Bronchial epithelial cell (primary cell): ENCODE data around the gene SHC1. TPM values are rescaled to one million over a fixed set of nuclear protein-coding genes. Genes with fewer than 3 reads are reported as not detected.

Experiments
- DNase-seq: peaks from one replicate; pipeline ENCODE4 v3.0.0-alpha.2; 2010; ENCODE audit warnings: low read depth
- FAIRE-seq: peaks from 2 replicates; lab custom pipeline; 2011; peaks lifted over from hg19 to GRCh38; lab: Jason Lieb, UNC
- H3K27me3 ChIP-seq: 2 replicates; pipeline ENCODE4 v1.5.1; 2011; ENCODE audit warnings: low read length; ENCODE audit not compliant: control insufficient read depth, insufficient read depth
- H3K36me3 ChIP-seq: 2 replicates; pipeline ENCODE4 v1.5.1; 2011; ENCODE audit warnings: low read length; ENCODE audit not compliant: control insufficient read depth, insufficient read depth
- H3K4me3 ChIP-seq: 2 replicates; pipeline ENCODE4 v1.5.1; 2011; ENCODE audit warnings: mild to moderate bottlenecking, low read depth, low read length, control low read depth
- total RNA-seq: library from RNA; depleted of rRNA; stranded (reverse); fragments of >200 nt; gene quantifications from 2 replicates; pipeline ENCODE4 v1.2.1, GENCODE V29; 2014
- TF ChIP-seq, protein P1 (sequence below): IDR thresholded peaks from 2 replicates; pipeline ENCODE4 v1.5.1; 2011; ENCODE audit warnings: mild to moderate bottlenecking, moderate library complexity, low read length, control low read depth, inconsistent platforms; ENCODE audit not compliant: insufficient read depth, severe bottlenecking

Gene SHC1
- total RNA-seq, 1 donor from 2014 or later: 216 TPM

DNA sequence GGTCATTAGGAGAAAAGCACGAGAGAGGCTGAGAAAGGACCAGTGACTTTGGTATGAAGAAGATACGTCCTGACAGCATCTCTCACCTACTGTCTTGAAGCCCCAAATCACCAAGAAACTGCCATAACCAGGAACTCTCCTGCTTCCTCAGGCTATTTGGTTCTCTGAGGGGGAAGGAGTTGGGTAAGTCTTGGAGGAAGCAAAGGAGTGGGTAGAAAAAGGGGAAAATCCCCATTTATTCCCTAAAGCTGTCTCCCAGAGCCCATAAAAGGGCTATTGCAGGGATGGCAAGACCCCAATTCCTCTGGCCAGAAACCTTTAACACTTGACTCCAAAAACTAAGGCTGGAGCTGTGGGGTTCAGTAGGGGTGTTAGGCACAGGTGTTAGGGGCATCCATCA lies 12.5 kb downstream of the SHC1 start:
- no peak for DNase-seq
- Histone ChIP-seq H3K27me3 (no peaks in the 10 kb centered on the region), H3K4me3 (no peak overlapping the region), H3K36me3 (peaks cover 4% of the 10 kb centered on the region)
- FAIRE-seq: no peak
- TF ChIP-seq, protein P1, sequence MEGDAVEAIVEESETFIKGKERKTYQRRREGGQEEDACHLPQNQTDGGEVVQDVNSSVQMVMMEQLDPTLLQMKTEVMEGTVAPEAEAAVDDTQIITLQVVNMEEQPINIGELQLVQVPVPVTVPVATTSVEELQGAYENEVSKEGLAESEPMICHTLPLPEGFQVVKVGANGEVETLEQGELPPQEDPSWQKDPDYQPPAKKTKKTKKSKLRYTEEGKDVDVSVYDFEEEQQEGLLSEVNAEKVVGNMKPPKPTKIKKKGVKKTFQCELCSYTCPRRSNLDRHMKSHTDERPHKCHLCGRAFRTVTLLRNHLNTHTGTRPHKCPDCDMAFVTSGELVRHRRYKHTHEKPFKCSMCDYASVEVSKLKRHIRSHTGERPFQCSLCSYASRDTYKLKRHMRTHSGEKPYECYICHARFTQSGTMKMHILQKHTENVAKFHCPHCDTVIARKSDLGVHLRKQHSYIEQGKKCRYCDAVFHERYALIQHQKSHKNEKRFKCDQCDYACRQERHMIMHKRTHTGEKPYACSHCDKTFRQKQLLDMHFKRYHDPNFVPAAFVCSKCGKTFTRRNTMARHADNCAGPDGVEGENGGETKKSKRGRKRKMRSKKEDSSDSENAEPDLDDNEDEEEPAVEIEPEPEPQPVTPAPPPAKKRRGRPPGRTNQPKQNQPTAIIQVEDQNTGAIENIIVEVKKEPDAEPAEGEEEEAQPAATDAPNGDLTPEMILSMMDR: no peak

DNA sequence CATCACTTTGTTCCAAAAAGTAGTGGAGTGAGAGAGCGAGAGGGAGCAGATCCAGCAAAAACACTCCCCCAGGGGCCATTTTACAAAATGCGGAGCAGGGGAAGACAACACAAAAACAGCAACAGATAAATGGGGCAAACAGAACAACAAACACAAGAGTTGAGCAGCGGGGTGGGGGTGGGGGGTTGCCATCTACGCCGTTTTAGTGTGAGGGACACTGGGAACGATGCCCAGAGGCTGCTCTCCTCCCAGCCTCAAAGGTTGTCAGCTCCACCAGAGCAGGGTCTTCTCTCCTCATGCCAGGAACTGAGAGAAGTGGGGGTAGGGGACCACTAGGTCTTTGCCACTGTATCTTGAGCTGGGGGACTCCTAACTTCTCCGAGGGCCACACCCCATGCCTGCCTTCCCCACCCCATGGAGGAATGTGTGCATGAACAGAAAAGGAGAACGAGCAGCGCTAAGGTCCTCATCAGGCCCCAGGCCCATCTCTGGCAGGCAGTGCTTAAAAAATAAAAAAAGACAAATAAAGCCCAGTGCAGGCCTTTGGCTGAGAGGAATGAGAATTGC lies 13.4 kb downstream of the SHC1 start:
- FAIRE-seq (no peak), DNase-seq (no peak)
- TF ChIP-seq, protein P1: no peak
- H3K27me3 ChIP-seq: no peaks in the 10 kb centered on the region
- H3K4me3 ChIP-seq: no peak overlapping the region
- peaks cover 2% of the 10 kb centered on the region for H3K36me3 ChIP-seq

DNA sequence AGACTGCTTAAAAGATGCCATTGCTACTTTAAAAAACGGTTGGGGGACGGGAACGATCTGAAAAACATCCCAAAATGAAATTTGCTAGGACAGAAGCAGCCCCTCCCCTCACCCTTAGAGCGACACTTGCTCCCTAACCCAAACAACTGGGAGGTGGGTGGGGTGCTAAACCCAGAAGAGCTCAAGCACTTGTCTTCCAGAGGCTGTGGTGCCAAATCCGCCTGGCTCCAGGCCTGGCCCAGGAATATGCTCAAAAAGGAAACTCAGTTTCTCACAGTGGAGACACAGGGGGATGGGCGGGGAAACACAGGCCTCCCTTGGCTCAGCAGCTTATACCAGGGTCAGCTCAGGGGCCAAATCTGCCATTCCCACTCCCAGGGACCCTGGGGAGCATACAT lies 14.0 kb downstream of the SHC1 start:
- DNase-seq (no peak), FAIRE-seq (no peak)
- H3K4me3 ChIP-seq: peak overlapping the region; percentile 49
- peaks cover 2% of the 10 kb centered on the region for H3K36me3 ChIP-seq
- TF ChIP-seq, protein P1: no peak
- H3K27me3 ChIP-seq: no peaks in the 10 kb centered on the region

DNA sequence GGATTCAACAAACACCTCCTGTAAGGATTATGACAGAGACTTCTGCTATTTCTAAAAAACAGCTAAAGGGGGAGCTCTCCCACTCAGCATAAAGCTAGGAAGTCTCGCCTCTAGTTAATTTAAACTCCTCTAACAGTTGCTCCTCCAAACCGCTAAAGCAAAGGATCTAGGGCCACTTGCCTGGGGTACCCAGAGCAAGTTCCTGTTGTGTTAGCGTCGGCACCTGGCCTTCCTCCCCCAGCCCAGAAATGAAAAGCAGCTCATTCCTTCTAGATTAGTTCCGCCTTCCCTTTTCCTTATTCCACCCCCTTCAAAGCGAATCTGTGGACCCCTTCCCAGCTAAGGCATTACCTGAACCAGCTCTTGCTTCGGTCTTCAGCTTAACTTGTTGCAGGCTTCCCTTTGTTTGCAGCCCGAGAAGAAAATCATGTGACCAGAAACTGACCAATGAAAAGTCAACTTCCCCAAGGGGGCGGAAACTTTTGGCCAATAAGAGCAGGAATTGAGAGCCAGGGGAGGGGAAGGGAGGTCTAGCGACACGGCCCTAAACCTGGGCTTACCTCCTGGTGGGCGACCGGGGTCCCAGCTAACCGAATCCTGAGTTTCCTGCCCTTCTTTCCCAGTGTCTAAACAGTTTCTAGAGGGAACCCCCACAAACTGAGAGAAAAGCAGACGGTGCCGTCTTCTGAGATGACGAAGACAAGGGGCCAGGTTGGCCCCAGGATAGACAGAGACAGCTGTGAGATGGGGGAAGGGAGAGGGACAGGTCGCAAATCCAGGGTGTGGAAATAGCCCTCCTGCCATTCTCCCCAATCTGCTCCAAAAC lies 14.6 kb downstream of the SHC1 start, which contains the start of gene PBXIP1:
PBXIP1 (minus strand) TSS at position 382 of the 826 bp plus-strand sequence. CDS start 2,378 bp downstream, outside the sequence.
- TF ChIP-seq, protein P1: peak; percentile 19
- peaks cover 2% of the 10 kb centered on the region for H3K36me3 ChIP-seq
- DNase-seq (peak; percentile 92), FAIRE-seq (no peak)
- no peaks in the 10 kb centered on the region for H3K27me3 ChIP-seq
- H3K4me3 ChIP-seq: peak within 1 kb of the TSS; percentile 49

DNA sequence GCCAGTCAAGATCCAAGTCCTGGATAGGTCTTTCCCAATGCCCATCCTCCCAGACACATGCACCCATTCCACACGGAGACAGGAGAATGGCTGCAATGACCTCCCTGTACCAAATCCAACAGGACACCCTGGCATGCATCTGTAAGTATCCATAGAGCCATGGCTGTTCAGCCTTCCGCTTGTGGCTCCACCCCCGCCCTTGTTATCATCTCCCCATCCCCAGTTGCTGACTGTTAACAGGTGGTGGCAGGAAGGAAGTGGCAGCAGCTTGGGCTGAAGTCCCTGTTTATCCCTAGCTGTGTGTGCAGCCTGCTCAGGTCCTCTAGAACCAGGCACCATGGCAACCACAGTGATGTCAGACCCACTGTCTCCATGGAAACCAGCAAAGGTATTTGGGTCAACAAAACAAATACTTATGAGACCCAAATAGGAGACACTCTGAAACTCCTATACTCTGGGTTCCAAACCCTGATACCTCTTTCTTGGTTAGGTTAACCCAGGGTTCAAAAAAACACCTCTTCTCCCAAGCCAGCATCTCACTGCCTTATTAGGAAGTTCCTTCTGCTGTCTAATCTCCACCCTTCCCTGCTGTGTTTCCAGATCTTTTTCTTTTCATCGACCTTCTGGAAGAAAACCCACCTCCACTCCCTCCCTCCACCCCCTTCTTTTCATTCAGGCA lies 15.4 kb downstream of the SHC1 start:
- DNase-seq (peak; percentile 32), FAIRE-seq (no peak)
- peaks cover 2% of the 10 kb centered on the region for H3K36me3 ChIP-seq
- peak overlapping the region; percentile 49 for H3K4me3 ChIP-seq
- H3K27me3 ChIP-seq: no peaks in the 10 kb centered on the region
- TF ChIP-seq, protein P1: no peak
